DOHH2 (cell line): ENCODE measurements around the gene TXLNB.
"Not testable (repeated sequence)": the region's sequence is repeated elsewhere in the genome, so short reads cannot be mapped to it uniquely, and the experiment has no call there.

Experiments
- H3F3A ChIP-seq: fragments of 200-600 bp; sonication (generic), shearing (Covaris generic); 2 replicates; pipeline ENCODE4 v1.6.0; 2016; ENCODE audit warnings: antibody characterized with exemption, mild to moderate bottlenecking; ENCODE audit not compliant: control insufficient read depth, insufficient read depth
- H3K27ac ChIP-seq: fragments of 200-600 bp; sonication (generic); 2 replicates; pipeline ENCODE4 v1.5.1; 2014; ENCODE audit warnings: low read depth, mild to moderate bottlenecking, low read length, moderate library complexity
- H3K27me3 ChIP-seq: fragments of 200-600 bp; sonication (generic); 2 replicates; pipeline ENCODE4 v1.6.1; 2014; ENCODE audit warnings: mild to moderate bottlenecking, low read length, mixed read lengths; ENCODE audit not compliant: control insufficient read depth
- H3K36me3 ChIP-seq: fragments of 200-600 bp; sonication (generic); 2 replicates; pipeline ENCODE4 v1.6.1; 2014; ENCODE audit warnings: mild to moderate bottlenecking, low read length, moderate library complexity, mixed read lengths; ENCODE audit not compliant: control insufficient read depth
- H3K4me1 ChIP-seq: fragments of 200-600 bp; sonication (generic); 2 replicates; pipeline ENCODE4 v1.6.1; 2014; ENCODE audit warnings: mild to moderate bottlenecking, low read length, mixed read lengths; ENCODE audit not compliant: control insufficient read depth
- H3K4me2 ChIP-seq: fragments of 200-600 bp; sonication (generic); 2 replicates; pipeline ENCODE4 v1.6.0; 2014; ENCODE audit warnings: mild to moderate bottlenecking, low read length, moderate library complexity
- H3K4me3 ChIP-seq: fragments of 200-600 bp; sonication (generic); 2 replicates; pipeline ENCODE4 v1.5.1; 2014; ENCODE audit warnings: mild to moderate bottlenecking, low read length, mixed read lengths
- H3K79me2 ChIP-seq: fragments of 200-600 bp; sonication (generic); 2 replicates; pipeline ENCODE4 v1.6.1; 2014; ENCODE audit warnings: mild to moderate bottlenecking, low read length, mixed read lengths; ENCODE audit not compliant: control insufficient read depth
- H3K9me2 ChIP-seq: fragments of 200-600 bp; sonication (generic); replicated peaks from 2 replicates; pipeline ENCODE4 v1.6.1; 2014; ENCODE audit warnings: mild to moderate bottlenecking, low read length, mixed read lengths; ENCODE audit not compliant: control insufficient read depth
- H3K9me3 ChIP-seq: fragments of 200-600 bp; sonication (generic); 2 replicates; pipeline ENCODE4 v1.6.1; 2014; ENCODE audit warnings: antibody characterized with exemption, low read length, mixed read lengths; ENCODE audit not compliant: control insufficient read depth, insufficient read depth
- H4K20me1 ChIP-seq: fragments of 200-600 bp; sonication (generic); 2 replicates; pipeline ENCODE4 v1.6.0; 2014; ENCODE audit warnings: low read depth, mild to moderate bottlenecking, antibody characterized with exemption, low read length, moderate library complexity; ENCODE audit not compliant: control insufficient read depth, insufficient read depth
- EZH2phosphoT487 ChIP-seq: fragments of 200-600 bp; sonication (generic); IDR thresholded peaks from 2 replicates; pipeline ENCODE4 v1.6.1; 2017; ENCODE audit warnings: borderline replicate concordance, mild to moderate bottlenecking, antibody characterized with exemption, low read length, moderate library complexity, mixed read lengths
- TF ChIP-seq, protein P1 (sequence below): fragments of 200-600 bp; sonication (generic); IDR thresholded peaks from one replicate; pipeline ENCODE4 v1.5.1; 2014; ENCODE audit warnings: antibody characterized with exemption, mild to moderate bottlenecking, low read depth, low read length; ENCODE audit not compliant: poor library complexity, severe bottlenecking

Gene TXLNB

DNA sequence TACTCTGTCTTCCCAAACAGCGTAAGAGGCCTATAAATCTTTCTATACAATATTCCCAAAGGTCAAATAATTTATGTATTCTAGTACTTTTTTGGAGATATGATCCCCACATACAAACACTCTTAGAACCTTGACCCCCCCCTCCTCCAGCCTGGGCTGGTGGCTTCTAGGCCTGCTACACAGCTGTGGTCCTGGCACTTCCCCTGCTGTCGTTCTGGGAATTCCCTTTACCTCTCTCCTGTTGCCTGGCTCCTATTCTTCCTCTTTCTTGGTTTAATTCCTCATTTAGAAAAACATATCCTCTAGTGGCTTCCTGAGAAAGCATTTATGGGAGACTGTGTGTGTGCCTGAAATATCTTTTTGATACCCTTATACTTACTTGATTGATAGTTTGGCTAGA is 4.1 kb upstream of the TXLNB start:
- TF ChIP-seq, protein P1, sequence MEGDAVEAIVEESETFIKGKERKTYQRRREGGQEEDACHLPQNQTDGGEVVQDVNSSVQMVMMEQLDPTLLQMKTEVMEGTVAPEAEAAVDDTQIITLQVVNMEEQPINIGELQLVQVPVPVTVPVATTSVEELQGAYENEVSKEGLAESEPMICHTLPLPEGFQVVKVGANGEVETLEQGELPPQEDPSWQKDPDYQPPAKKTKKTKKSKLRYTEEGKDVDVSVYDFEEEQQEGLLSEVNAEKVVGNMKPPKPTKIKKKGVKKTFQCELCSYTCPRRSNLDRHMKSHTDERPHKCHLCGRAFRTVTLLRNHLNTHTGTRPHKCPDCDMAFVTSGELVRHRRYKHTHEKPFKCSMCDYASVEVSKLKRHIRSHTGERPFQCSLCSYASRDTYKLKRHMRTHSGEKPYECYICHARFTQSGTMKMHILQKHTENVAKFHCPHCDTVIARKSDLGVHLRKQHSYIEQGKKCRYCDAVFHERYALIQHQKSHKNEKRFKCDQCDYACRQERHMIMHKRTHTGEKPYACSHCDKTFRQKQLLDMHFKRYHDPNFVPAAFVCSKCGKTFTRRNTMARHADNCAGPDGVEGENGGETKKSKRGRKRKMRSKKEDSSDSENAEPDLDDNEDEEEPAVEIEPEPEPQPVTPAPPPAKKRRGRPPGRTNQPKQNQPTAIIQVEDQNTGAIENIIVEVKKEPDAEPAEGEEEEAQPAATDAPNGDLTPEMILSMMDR: no peak
- TF ChIP-seq EZH2phosphoT487: no peak
- no peaks in the 10 kb centered on the region for H3K79me2 ChIP-seq
- H3K36me3 ChIP-seq: peaks cover 7% of the 10 kb centered on the region; the same call in 1 of the 2 replicates
- no peak overlapping the region for H3K27ac ChIP-seq
- H3K4me1 ChIP-seq: peaks cover 63% of the 10 kb centered on the region
- H3K4me3 ChIP-seq: no peak overlapping the region
- H4K20me1 ChIP-seq: no peaks in the 10 kb centered on the region
- H3K9me2 ChIP-seq: no peaks in the 10 kb centered on the region
- H3K9me3 ChIP-seq: no peaks in the 10 kb centered on the region
- peaks cover 14% of the 10 kb centered on the region for H3F3A ChIP-seq
- H3K4me2 ChIP-seq: no peak overlapping the region
- no peaks in the 10 kb centered on the region for H3K27me3 ChIP-seq

DNA sequence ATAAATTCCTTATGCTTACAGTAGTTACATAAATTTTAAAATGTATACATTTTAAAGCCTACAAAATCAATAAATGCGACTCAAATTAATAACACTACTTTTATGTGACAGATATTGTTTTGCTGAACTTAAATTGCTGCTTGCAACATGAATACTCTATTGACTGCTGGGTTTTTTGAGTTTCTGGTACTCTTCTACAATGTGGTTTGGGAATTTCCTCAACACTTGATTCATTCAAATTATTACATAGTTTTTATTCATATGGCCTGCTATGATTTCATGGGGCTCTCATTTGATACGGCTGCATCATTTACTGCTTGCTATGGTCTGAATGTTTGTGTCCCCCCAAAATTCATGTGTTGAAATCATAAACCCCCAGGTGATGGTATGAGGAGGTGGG is 2.3 kb upstream of the TXLNB start:
- Histone ChIP-seq H3F3A (peaks cover 28% of the 10 kb centered on the region), H3K9me3 (no peaks in the 10 kb centered on the region), H3K4me2 (peak overlapping the region; percentile 60), H3K79me2 (0 out of 2 replicates have a peak, but pooled peaks cover 2% of the 10 kb centered on the region), H4K20me1 (no peaks in the 10 kb centered on the region), H3K27ac (peak overlapping the region; percentile 95), H3K27me3 (no peaks in the 10 kb centered on the region), H3K4me3 (peak overlapping the region; percentile 31), H3K36me3 (peaks cover 9% of the 10 kb centered on the region), H3K4me1 (peaks cover 81% of the 10 kb centered on the region), H3K9me2 (no peaks in the 10 kb centered on the region)
- TF ChIP-seq, protein P1: no peak
- TF ChIP-seq EZH2phosphoT487: no peak

DNA sequence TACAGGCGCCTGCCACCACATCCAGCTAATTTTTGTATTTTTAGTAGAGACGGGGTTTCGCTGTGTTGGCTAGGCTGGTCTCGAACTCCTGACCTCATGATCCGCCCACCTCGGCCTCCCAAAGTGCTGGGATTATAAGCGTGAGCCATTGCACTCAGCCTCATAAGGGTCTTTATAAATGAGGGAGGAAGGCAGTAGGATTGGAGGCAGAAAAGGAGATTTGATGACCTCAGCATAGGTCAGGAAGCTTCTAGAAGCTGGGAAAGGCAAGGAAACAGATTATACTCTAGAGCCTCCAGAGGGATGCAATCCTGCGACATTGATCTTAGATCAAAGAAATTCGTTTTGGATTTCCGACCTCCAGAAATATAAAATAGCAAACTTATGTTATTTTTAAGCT is 1.4 kb upstream of the TXLNB start:
- H4K20me1 ChIP-seq, H3K4me3 ChIP-seq, H3K9me2 ChIP-seq, H3K27me3 ChIP-seq, H3K9me3 ChIP-seq, H3K79me2 ChIP-seq: not testable (repeated sequence)
- peak overlapping the region; percentile 95; the same call in 1 of the 2 replicates for H3K27ac ChIP-seq
- peaks cover 89% of the 10 kb centered on the region for H3K4me1 ChIP-seq
- H3K36me3 ChIP-seq: peaks cover 18% of the 10 kb centered on the region
- H3F3A ChIP-seq: peaks cover 28% of the 10 kb centered on the region
- peak overlapping the region; percentile 60 for H3K4me2 ChIP-seq

DNA sequence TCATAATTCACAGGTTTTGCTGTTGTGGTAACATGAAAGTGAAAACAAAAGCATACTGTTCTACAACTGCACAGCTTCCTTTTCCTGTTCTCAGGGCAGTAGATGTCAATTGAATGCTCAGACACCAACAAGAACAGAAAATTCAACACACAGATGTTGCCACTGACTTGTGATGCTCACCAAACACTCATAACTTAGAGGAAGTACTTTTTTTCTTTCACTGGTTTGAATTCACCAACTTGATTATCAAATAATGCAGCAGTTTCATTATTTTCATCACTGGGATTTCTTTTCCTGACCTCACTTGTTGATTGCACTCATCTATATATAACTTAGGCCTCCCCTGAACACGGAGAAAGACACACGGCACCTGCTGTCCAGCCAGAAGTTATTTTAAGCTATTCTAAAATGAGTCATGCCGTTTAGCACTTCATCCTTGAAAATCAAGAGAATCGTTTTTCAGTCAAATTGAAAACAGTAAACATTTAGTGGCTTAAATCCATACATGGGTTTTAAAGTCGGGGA is 949 bp downstream of the TXLNB start:
- Histone ChIP-seq H3K27ac (peak overlapping the region; percentile 95), H3K79me2 (peaks cover 7% of the 10 kb centered on the region), H3K9me3 (no peaks in the 10 kb centered on the region), H4K20me1 (no peaks in the 10 kb centered on the region), H3F3A (peaks cover 28% of the 10 kb centered on the region), H3K27me3 (no peaks in the 10 kb centered on the region), H3K36me3 (peaks cover 29% of the 10 kb centered on the region), H3K9me2 (no peaks in the 10 kb centered on the region), H3K4me1 (peaks cover 90% of the 10 kb centered on the region), H3K4me3 (peak overlapping the region; percentile 65), H3K4me2 (peak overlapping the region; percentile 60)
- no peak for TF ChIP-seq EZH2phosphoT487
